ENCODE results near the gene MED20. TPM values are rescaled to one million over a fixed set of nuclear protein-coding genes. Genes with fewer than 3 reads are reported as not detected.
"Not testable (repeated sequence)": the region's sequence is repeated elsewhere in the genome, so short reads cannot be mapped to it uniquely, and the experiment has no call there.

Gene MED20, protein sequence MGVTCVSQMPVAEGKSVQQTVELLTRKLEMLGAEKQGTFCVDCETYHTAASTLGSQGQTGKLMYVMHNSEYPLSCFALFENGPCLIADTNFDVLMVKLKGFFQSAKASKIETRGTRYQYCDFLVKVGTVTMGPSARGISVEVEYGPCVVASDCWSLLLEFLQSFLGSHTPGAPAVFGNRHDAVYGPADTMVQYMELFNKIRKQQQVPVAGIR
- total RNA-seq: 28.5 and 34.3 TPM in 2 replicates

DNA sequence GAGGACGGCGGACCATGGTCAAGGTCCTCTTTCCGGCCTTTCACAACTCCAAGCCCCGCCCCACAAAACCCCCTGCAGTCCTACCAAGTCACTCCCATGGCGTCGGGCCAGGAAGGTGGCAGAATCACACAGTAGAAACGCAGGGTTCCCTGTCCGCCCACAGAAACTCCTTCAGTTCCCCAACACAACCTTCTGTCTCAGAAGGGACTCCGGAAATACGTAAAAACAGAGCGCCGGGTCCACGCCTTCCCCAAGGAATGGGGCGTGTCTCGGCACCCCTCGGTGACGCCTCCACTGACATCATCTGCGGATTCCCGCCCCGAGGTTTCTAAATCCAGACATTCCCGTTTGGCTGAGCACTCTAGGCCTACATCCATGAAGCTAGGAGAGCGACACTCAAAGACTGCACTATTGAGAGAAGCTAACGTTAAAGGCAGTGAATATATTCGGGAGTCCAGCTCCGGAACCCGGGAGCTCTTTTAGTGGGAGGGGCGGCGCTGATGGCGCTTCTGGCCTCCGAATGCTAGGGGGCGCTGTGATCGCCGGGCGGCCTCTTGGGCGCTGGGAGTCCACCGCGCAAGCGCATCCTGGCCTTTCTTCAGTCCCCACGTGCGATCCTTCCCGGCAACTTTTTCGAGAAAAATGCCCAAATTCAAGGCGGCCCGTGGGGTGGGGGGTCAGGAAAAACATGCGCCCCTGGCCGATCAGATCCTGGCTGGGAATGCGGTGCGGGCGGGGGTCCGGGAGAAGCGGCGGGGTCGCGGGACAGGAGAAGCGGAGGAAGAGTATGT, at the start of gene MED20, which contains the start of gene BYSL:
MED20 (minus strand) TSS at position 219 of the 791 bp plus-strand sequence; CDS start at position 98, 121 bp downstream.
BYSL (plus strand) TSS at position 579 of the 791 bp plus-strand sequence; CDS start at position 643, 64 bp downstream.
- peak; percentile 79 to 95 for DNase-seq (ENCODE audit: low read depth in 2 of 2)

DNA sequence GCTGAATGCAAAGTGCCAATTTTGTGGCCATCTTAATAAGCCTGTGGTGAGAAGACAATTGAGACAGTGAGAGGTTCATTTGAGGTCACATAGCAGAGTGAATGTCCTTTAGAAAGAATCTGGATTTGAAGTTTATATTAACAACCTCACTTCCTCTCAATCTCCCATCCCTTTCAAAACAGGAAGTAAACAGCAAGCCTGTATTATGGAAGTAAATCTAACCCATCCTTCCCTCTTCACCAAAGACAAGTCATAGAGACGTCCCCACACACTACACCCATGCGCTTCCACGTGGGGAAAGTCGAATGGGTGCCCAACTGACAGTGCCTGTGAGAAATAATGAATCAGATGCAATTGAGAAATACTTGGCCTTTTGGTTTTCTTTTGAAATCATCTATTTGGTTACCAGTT, 49.5 kb upstream of the MED20 start:
- DNase-seq (ENCODE audit: low read depth in 2 of 2): peak; percentile 16 to 25

DNA sequence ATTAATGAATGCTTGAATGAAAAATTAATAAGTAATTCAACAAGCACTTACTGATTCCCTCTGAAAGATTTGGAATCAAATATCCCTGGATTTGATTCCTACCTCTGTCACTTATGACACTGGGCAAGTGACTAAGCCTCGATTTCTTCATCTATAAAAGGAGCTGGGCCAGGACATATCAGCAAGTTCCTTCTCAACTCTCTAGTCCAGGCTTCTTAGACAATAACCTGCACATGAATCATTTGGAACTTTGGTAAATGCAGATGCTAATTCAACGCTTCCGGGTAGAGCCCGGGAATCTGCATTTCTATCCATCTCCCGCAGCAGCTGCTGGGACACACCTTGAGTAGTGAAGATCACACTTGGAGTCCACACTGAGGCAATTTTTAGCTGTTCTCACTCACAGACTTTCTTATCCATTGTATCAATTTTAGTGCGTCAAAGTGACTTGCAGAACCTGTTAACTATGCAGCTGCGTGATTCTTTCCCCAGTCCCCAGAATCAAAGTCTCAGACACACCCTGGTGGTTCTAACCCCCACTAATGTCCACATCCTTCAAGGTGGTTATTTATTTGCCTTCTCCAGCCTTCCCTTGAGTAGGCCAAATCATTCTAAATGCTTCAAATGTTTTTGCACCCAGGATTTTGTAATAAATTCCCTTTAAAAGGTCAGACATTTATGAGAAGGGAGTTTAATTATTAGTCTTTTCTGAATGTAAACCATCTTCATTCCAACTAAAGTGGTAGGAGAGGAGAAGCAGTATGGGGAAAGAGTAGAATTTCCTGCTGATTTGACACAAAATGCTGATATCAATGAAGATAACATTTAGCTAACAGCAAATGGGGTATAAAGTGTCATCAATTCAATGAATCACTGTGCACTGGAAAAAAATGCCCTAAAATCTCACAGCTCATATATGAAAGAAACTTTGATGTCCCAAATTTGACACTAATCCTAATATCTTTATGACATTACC, 46.7 kb upstream of the MED20 start:
- no peak for DNase-seq (ENCODE audit: low read depth in 2 of 2)

DNA sequence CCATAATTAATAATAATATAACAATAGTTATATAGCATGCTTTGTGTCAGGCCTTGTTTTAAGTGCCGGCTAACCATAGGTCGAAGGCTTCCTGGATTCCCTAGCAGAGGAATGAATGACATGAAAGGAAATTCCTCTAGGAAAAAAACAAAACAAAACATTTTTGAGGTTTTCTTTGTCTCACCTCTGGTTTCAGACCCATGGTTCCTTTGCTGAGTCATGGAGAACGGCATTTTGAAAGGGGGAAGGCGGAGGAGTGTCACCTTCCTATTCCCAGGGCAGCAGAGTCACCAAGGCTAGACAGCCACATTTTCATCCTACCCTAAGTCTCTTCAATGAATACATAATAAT, 46.0 kb upstream of the MED20 start:
- peak; percentile 22 to 73 for DNase-seq (ENCODE audit: low read depth in 2 of 2)

DNA sequence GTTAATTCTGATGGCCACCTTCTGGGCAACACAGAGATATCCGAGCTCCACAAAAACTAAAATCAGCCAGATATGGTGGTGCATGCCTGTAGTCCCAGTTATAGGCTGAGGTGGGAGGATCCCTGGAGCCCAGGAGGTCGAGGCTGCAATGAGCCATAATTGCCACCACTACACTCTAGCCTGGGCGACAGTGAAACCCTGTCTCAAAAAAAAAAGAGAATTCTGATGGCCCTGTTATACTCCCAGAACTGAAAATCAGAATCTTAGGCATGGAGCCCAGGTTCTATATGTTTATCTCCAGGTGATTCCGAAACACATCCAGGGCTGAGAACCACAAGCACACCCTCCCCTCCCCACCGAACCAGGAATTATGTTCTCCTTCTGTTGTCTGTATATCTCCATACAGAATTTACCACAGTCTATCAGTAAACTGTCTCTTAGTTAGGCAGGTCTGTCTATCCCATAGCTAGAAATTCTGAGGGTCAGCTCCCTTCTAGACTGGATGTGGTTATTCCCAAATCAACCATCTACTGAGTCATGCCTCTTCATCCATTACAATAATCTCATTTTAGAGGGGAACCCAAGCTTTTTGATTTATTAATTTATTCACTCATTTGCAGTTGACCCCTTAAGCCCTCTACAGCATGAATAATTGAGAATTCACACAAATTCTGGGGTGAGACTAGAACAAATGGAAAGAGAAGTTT, 45.4 kb upstream of the MED20 start:
- DNase-seq (ENCODE audit: low read depth in 2 of 2): no peak

DNA sequence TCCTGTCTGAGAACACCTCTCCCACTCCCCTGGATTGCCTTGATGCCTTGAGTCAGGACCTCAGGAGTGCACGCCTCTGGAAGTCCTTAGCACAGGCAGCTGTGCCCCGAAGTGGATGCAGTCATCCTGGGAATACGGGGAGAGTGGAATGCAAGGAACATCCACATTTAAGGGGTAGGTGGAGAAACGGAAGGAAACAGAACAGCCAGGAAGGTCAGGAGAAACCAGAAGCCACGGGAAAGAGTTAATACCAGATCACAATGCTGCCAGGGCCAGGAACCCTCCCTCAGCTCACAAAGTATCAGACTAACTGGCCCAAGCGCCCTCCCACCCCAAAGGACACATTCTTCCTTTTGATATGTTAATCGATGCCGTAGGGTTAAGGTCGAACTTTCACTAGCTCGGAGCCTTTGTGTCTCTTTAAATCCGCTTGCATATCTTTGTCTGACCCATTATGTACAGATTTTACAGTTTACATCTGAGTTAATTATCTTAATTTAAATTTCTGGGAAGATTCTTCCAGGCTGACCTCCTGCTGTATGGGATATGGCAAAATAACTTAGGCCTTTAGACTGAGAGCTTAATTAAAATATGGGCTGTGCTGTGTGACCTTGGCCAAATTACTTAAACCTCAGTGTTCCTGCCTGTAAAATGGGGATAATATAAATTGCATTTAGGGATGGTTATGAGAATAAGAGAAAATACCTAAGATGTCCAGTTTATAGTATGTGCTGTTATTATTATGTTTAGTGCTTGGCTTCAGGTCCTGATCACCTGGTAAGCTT, 44.7 kb upstream of the MED20 start:
- peak in 1 of 2 donors; percentile 42 for DNase-seq (ENCODE audit: low read depth in 2 of 2)

DNA sequence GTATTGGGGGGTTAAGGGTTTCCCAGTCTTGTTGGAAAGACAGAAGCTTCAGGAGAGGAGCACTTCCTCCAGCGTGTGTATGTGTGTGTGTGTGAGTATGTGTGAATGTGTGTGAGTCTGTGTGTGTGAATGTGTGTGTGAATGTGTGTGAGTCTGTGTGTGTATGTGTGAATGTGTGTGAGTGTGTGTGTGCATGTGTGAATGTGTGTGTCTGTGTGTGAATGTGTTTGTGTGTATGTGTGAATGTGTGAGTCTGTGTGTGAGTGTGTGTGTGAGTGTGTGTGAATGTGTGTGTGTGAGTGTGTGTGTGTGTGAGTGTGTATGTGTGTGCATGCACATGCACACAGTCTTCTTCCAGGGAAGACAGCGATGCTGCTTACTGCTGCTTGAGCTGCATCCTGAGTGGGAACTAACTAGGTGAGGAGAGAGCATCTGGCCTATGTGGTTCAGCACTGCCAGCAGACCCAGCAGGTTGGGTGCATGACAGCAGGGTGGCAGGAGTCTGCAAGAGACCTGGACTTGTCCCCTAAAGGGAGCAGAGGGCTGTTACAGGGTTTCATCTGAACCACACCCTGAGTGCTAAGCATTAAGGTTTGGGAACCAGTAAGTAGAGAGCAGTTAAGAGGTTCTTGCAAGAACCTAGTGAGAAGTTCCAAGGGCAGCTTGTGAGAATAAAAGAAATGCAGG, 43.4 kb upstream of the MED20 start:
- no peak for DNase-seq (ENCODE audit: low read depth in 2 of 2)

DNA sequence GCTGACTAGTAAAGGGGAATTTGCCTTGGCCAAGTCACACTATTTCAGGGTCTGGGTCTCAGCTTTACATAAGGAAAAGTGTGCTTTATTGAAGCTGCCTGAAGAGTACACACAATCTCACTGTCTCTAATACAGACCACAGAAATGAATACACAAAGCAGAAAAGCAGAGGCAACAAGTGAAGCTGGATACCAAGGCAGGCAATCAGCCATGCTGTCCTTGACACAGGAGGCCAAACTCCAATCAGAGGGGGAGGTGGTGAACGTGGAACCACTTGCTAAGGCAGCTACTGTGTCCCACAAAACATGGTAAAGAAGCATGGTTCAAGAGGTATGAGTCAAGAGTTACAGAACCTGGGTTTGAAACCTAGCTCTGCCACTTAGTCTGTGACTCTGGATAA, 42.4 kb upstream of the MED20 start:
- DNase-seq (ENCODE audit: low read depth in 2 of 2): no peak

DNA sequence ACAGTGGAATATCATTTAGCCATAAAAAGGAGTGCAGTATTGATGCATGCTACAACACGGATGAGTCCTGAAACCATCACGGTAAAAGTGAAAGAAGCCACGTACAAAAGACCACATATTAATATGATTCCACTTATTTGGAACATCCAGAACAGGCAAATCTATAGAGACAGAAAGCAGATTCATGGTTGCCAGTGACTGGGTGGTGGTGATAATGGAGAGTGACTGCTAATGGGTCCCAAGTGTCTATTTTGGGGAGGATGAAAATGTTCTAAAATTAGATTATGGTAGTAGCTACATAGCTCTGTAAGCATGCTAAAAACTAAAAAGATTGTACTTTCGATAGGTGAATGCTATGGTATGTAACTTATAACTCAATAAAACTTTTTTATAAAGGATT, 39.1 kb upstream of the MED20 start:
- no peak for DNase-seq (ENCODE audit: low read depth in 2 of 2)

DNA sequence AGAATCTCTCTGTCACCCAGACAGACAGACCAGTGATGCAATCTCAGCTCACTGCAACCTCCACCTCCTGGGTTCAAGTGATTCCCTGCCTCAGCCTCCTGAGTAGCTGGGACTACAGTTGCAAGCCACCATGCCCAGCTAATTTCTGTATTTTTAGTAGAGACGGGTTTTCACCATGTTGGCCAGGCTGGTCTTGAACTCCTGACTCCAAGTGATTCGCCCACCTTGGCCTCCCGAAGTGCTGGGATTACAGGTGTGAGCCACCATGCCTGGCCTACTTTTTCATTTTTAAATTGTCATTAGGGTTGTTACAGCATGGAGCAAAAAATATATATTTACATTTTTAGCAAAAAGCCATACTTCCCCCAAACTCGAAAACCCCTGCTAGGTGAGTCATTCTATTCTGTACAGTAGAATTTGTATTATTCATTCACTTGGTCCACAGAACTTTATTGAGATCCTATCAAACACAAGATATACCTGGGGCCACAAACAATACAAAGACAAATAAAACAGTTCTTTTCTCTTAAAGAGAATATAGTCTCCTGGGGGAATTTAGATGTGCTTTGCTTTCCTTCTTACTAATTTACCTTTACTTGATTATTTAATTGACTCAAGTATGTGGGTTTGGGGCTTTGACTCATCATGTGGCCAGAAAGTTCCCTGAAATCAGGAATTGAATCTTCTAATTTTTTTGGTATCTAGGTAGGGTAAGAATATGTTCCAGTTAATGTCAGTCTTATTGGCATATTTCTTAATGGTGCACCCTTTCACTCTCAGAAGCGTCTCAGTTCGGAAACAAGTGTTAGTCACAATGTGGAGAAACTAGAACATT, 37.3 kb upstream of the MED20 start:
- no peak for DNase-seq (ENCODE audit: low read depth in 2 of 2)

DNA sequence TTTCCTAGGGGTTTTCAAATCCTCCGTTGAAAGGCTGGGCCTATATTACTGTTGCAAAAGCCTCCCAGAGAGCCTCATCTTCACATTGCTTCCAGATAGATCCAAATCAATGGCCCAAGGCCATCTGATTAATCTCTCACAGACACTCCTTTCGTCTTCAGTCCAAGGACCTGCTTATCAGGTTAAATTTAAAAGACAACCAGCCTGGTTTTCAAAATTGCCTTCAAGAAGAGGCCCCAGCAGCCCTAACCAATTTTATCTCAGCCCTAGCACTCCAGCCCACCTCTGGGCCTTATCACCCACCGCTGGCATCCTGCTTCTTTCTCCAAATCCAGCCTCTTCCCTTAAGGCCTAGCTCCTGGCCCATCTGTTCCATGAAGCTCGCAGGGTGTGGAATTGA, 36.2 kb upstream of the MED20 start:
- DNase-seq (ENCODE audit: low read depth in 2 of 2): no peak

DNA sequence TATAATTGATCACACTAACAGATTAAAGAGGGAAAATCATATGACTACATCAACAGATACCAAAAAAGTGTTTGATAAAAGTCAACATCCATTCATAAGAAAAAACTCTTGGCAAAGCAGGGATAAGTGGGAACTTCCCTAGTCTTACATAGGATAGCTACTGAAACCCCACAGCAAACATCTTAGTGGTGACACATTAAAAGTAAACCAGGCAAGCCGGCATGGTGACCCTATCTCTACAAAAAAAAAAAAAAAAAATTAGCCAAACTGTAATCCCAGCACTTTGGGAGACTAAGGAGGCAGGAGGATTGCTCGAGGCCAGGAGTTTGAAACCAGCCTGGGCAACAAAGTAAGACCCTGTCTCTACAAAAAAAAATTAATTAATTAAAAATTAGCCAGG, 34.5 kb upstream of the MED20 start:
- DNase-seq (ENCODE audit: low read depth in 2 of 2): no peak

DNA sequence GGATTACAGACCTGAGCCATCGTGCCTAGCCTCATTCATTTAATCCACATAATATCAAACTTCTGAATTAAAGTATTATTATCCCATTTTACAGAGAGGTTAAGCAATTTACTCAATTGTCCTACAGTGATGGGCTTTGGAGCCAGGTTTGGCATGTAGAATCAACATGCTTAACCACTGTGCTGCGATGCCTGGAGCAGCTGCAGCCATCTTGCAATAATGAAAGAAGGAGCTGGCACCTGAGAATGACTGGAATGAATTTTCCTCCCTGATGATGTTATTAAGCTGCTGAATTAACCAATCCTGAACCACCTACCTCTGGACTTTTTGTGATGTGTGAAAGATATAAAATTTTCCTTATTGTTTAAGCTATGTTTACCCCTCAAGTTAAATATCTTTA, 33.7 kb upstream of the MED20 start:
- DNase-seq (ENCODE audit: low read depth in 2 of 2): no peak

DNA sequence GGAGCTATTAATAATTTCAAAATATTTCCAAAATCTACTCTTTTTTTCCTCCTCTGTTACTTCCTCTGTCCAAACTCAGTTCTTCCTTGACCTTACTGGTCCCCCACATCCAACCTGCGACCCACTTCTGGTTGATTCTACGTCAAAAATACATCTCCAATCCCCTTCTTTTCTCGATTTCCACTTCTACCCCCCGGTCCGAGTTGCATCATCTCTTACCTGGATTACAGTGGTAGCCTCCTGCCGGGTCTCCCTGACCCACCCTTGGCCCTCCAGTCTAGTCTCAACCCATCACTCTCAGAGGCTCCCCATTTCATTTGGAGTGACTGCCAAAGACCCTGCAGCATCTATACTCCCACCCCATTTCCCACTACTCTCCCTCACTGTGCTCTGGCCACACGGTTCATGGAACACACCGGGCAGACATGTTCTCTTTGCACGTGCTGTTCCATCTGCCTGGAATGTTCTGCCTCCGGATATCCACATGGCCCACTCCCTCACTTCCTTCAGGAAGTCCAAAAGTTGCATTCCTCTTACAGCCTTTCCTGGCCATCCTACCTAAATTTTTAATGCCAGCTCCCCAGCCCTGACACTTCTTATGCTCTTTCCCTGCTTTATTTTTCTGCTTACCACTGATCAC, 26.8 kb upstream of the MED20 start:
- DNase-seq (ENCODE audit: low read depth in 2 of 2): peak; percentile 20 to 76

DNA sequence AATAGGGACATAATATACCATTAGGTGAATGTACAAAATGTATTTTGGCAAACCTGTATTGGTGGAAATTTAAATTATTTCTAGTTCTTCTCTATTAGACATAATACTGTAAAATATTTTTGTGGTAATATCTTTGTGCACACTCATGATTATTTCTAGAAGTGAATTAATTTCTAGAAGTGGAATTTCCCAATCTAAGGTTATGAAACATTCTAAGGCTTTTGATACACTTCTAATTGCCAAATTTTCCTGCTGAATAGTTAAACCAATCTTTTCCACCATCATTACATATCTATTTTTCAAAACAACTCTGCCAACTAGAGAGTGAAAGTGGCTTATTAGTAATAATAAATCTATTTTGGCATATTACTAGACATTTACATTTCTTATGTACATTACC, 22.5 kb upstream of the MED20 start:
- DNase-seq (ENCODE audit: low read depth in 2 of 2): no peak

DNA sequence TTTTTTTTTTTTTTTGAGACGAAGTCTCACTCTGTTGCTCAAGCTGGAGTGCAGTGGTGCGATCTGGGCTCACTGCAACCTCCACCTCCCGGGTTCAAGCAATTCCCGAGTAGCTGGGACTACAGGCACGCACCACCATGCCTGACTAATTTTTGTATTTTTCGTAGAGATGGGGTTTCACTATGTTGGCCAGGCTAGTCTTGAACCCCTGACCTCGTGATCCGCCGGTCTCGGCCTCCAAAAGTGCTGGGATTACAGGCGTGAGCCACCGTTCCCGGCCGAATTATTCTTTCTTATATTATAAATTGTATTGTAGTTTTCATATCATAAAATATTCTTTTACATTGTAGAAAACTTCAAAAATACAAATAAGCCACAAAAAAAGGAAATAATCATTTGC, 21.9 kb upstream of the MED20 start:
- DNase-seq (ENCODE audit: low read depth in 2 of 2): not testable (repeated sequence)

DNA sequence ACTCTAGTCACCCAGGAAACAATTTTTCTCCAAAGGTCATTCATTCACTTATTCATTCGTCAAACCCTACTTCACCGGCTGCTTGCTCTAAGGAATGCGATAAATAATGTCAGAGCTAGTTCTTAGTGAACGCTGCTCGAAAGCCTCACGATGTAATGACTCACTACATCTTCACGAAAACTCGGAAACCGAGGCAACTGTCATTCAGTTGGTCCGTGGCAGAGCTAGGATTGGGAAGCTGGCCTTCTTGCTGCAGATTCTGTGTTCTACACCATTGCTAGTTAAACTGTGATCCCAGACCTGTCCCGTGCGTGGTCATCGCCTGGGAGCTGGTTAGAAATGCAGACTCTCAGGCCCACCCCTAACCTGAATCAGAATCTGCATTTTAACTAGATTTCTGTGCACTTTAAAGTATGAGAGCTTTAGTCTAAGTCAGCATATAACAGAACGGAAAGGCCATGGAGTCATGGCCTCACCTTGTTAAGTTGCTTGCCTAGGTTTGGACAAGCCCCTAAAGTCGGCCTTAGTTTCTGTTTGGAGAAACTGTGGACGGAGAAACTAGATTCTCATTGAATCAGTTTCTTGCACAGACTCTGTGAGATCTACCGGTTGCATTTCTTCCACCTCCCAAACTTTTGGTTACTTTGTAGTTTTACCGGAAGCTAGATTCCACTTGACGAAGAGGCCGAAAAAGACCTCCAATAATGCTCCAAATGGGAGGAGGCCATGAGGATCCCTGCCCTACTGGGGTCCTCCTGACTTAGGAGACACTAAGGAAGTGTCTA, 21.3 kb upstream of the MED20 start:
- DNase-seq (ENCODE audit: low read depth in 2 of 2): peak in 1 of 2 donors; percentile 68

All from dermis microvascular lymphatic vessel endothelial cell (primary cell).